Kidney (tissue), 14 donors: ENCODE results near the gene EAF1. TPM values are rescaled to one million over a fixed set of nuclear protein-coding genes. Genes with fewer than 3 reads are reported as not detected.

ENCODE experiments used
- DNase-seq, 5 donors: peaks; one replicate each; pipeline ENCODE4 v3.0.0-alpha.2; 2013 to 2020
- FAIRE-seq: peaks from 2 replicates; lab custom pipeline; 2012; peaks lifted over from hg19 to GRCh38; lab: Jason Lieb, UNC
- H3K27ac ChIP-seq, 2 donors: one replicate each; pipeline ENCODE4 v1.7.0; 2013; ENCODE audit warnings: low read depth in 2 of 2, low read length in 2 of 2, inconsistent platforms in 1 of 2
- H3K27me3 ChIP-seq: one replicate; pipeline ENCODE4 v1.7.1; 2013; ENCODE audit warnings: low read length, inconsistent platforms; ENCODE audit not compliant: control insufficient read depth, insufficient read depth
- H3K36me3 ChIP-seq, 3 donors: one replicate each; pipeline versions ENCODE4 v1.7.0 to v1.7.1; 2013; ENCODE audit warnings: low read length in 3 of 3, control low read depth in 1 of 3, inconsistent platforms in 1 of 3; ENCODE audit not compliant: insufficient read depth in 3 of 3, control insufficient read depth in 2 of 3
- H3K4me1 ChIP-seq, 3 donors: one replicate each; pipeline versions ENCODE4 v1.7.0 to v1.7.1; 2013; ENCODE audit warnings: low read length in 3 of 3, inconsistent platforms in 1 of 3, low read depth in 1 of 3; ENCODE audit not compliant: control insufficient read depth in 2 of 3, insufficient read depth in 2 of 3
- H3K4me3 ChIP-seq, 3 donors: one replicate each; pipeline versions ENCODE4 v1.7.0 to v1.8.1; 2013; ENCODE audit warnings: low read length in 3 of 3, control low read depth in 1 of 3, inconsistent platforms in 1 of 3
- H3K9ac ChIP-seq, 3 donors: one replicate each; pipeline versions ENCODE4 v1.7.0 to v1.7.1; 2013; ENCODE audit warnings: low read length in 3 of 3, control low read depth in 1 of 3, inconsistent platforms in 1 of 3
- H3K9me3 ChIP-seq, 3 donors: one replicate each; pipeline versions ENCODE4 v1.7.0 to v1.7.1; 2013; ENCODE audit warnings: low read length in 3 of 3, control low read depth in 1 of 3, inconsistent platforms in 1 of 3; ENCODE audit not compliant: control insufficient read depth in 2 of 3, insufficient read depth in 1 of 3
- intact Hi-C: fragments of 100-400 bp; cut with DNase I; formaldehyde crosslinking; loops from one replicate; pipeline ENCODE4 v1.11.1; 2022
- polyA plus RNA-seq: library from polyadenylated mRNA; stranded (reverse); fragments of 350-450 nt; fragmentation: Illumina TruSeq; extraction: RNeasy Lipid Tissue Mini Kit (QIAGEN cat#74804); gene quantifications from one replicate; pipeline ENCODE4 v1.2.3, GENCODE V29; 2014; ENCODE audit warnings: low read depth, low replicate concordance; ENCODE audit not compliant: insufficient read depth
- total RNA-seq: library from RNA; stranded (reverse); fragmentation: NEBNext Ultra II Directional; extraction: Animal tissue kit (Norgen Biotek cat#: 25700); gene quantifications from one replicate; pipeline ENCODE4 v1.2.1, GENCODE V29; 2021
- TF ChIP-seq, protein P1 (sequence below): IDR thresholded peaks from 3 replicates; pipeline ENCODE4 v1.5.1; 2012; ENCODE audit warnings: mild to moderate bottlenecking, moderate library complexity, borderline replicate concordance; ENCODE audit not compliant: insufficient read depth; ENCODE audit errors: extremely low read depth
- donor health status: control.
- donor health status: control.
- donor health status: control.
- donor health status: control.
- donor health status: control.
- donor health status: DM: yes; HTN: yes; CAD: no.
- donor health status: Normal renal cell carcinoma (clear cell type).

The EAF1 gene
- total and polyA plus RNA-seq, 2 donors from 2014 or later = 8.3 to 16.1 TPM

DNA sequence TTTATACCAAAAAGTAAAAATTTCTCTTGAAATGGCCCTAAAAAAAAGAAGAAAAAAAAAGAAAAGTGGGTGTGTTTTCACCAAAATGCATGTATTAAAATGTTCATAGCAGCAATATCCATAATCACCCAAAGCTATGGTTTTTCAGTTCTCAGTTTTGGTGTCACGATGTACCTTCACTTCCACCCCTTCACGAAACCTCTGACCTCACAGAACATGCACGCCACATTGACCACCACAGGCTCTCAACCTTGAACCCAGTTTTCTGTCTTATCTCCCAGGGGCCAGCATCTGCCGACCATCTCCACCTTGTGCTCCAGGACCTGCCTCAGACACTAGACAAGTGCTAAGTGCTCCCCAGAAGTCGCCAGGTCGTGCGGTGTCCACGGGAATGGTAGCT lies 63.7 kb downstream of the EAF1 start:
- intact Hi-C loops = no loop called here
- TF ChIP-seq, protein P1, sequence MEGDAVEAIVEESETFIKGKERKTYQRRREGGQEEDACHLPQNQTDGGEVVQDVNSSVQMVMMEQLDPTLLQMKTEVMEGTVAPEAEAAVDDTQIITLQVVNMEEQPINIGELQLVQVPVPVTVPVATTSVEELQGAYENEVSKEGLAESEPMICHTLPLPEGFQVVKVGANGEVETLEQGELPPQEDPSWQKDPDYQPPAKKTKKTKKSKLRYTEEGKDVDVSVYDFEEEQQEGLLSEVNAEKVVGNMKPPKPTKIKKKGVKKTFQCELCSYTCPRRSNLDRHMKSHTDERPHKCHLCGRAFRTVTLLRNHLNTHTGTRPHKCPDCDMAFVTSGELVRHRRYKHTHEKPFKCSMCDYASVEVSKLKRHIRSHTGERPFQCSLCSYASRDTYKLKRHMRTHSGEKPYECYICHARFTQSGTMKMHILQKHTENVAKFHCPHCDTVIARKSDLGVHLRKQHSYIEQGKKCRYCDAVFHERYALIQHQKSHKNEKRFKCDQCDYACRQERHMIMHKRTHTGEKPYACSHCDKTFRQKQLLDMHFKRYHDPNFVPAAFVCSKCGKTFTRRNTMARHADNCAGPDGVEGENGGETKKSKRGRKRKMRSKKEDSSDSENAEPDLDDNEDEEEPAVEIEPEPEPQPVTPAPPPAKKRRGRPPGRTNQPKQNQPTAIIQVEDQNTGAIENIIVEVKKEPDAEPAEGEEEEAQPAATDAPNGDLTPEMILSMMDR = no peak
- no peak for FAIRE-seq

More for the DNA sequence above, 63.7 kb downstream of the EAF1 start:
- DNase-seq = no peak
- Histone ChIP-seq H3K4me1 (no peaks in the 10 kb centered on the region), H3K27ac (no peak overlapping the region), H3K9ac (no peak overlapping the region), H3K4me3 (no peak overlapping the region), H3K36me3 (no peaks in the 10 kb centered on the region), H3K9me3 (no peaks in the 10 kb centered on the region), H3K27me3 (no peaks in the 10 kb centered on the region)

Other genes with a start within 250 kb of the EAF1 start
- 40.7 TPM for gene CAPN7, start 221.4 kb upstream of the EAF1 start, total RNA-seq
- gene CAPN7, start 221.4 kb upstream of the EAF1 start, polyA plus RNA-seq = 14.9 TPM
- gene SH3BP5, start 95.0 kb upstream of the EAF1 start, total RNA-seq = 109 TPM
- 39.1 TPM for gene SH3BP5, start 95.0 kb upstream of the EAF1 start, polyA plus RNA-seq
- 18.6 TPM for gene METTL6, start 54 bp upstream of the EAF1 start, total RNA-seq
- 9.7 TPM for gene METTL6, start 54 bp upstream of the EAF1 start, polyA plus RNA-seq
- gene COLQ, start 94.1 kb downstream of the EAF1 start, total RNA-seq = 4.3 TPM
- gene COLQ, start 94.1 kb downstream of the EAF1 start, polyA plus RNA-seq = 1.2 TPM
- 27.1 TPM for gene HACL1, start 174.0 kb downstream of the EAF1 start, total RNA-seq
- 25.3 TPM for gene HACL1, start 174.0 kb downstream of the EAF1 start, polyA plus RNA-seq
- gene BTD, start 174.1 kb downstream of the EAF1 start, total RNA-seq = 22.7 TPM
- gene BTD, start 174.1 kb downstream of the EAF1 start, polyA plus RNA-seq = 37.2 TPM